Mucosa of gallbladder (tissue), 1 donor: ENCODE measurements around the gene MCC. TPM values are rescaled to one million over a fixed set of nuclear protein-coding genes. Genes with fewer than 3 reads are reported as not detected.
A peak's percentile ranks its signal among the peaks of the same experiment; 100 is the strongest.

ENCODE experiments used
- DNase-seq: peaks from one replicate; pipeline ENCODE4 v3.0.0-alpha.2; 2020; ENCODE audit warnings: low spot score
- total RNA-seq: library from RNA; stranded (reverse); gene quantifications from one replicate; pipeline ENCODE4 v1.2.1, GENCODE V29; 2021
- donor health status: DM: no; HTN: no; CAD: no.

The MCC gene
- total RNA-seq, 1 donor from 2014 or later, result 12.2 TPM

- DNase-seq, result no peak
These were observed 338.0 kb downstream of the MCC start for GRCh38 chr5:113150221-113150620.

GRCh38 chr5:113147537-113147936, 340.7 kb downstream of the MCC start:
- DNase-seq, result no peak

- no peak for DNase-seq
These were observed 341.1 kb downstream of the MCC start for GRCh38 chr5:113147101-113147508.

GRCh38 chr5:113145757-113146387, 342.4 kb downstream of the MCC start:
- no peak for DNase-seq

- DNase-seq, result no peak
These were observed 346.1 kb downstream of the MCC start for GRCh38 chr5:113142186-113142585.

- no peak for DNase-seq
These were observed 347.2 kb downstream of the MCC start for GRCh38 chr5:113140837-113141671.

- DNase-seq, result no peak
These were observed 354.9 kb downstream of the MCC start for GRCh38 chr5:113133211-113133975.

- no peak for DNase-seq
These were observed 355.7 kb downstream of the MCC start for GRCh38 chr5:113132564-113132963.

- no peak for DNase-seq
These were observed 359.5 kb downstream of the MCC start for GRCh38 chr5:113128641-113129330.

GRCh38 chr5:113128082-113128481, 360.2 kb downstream of the MCC start:
- no peak for DNase-seq

GRCh38 chr5:113127021-113127420, 361.2 kb downstream of the MCC start:
- no peak for DNase-seq

GRCh38 chr5:113125371-113125770, 362.9 kb downstream of the MCC start:
- DNase-seq, result no peak

- no peak for DNase-seq
These were observed 363.3 kb downstream of the MCC start for GRCh38 chr5:113124914-113125313.

GRCh38 chr5:113124265-113124664, 364.0 kb downstream of the MCC start:
- DNase-seq, result no peak

GRCh38 chr5:113123618-113124017, 364.6 kb downstream of the MCC start:
- DNase-seq, result no peak

- no peak for DNase-seq
These were observed 366.2 kb downstream of the MCC start for GRCh38 chr5:113122053-113122452.

- peak; percentile 29 for DNase-seq
These were observed 368.9 kb downstream of the MCC start for GRCh38 chr5:113119246-113119924.

GRCh38 chr5:113118765-113119164, 369.5 kb downstream of the MCC start:
- DNase-seq, result no peak

GRCh38 chr5:113118298-113118697, 370.0 kb downstream of the MCC start:
- DNase-seq, result no peak

GRCh38 chr5:113117543-113118115, 370.6 kb downstream of the MCC start:
- DNase-seq, result no peak

- DNase-seq, result no peak
These were observed 372.3 kb downstream of the MCC start for GRCh38 chr5:113115956-113116355.
